ENCODE data around the gene MTCH1. TPM values are rescaled to one million over a fixed set of nuclear protein-coding genes. Genes with fewer than 3 reads are reported as not detected.
"Not testable (repeated sequence)": the region's sequence is repeated elsewhere in the genome, so short reads cannot be mapped to it uniquely, and the experiment has no call there.

MTCH1 gene
- total RNA-seq, 4 donors from 2014 or later: 185 to 242 (median 199) TPM

- H3K9me3 ChIP-seq: no peaks in the 10 kb centered on the region
- H3K27me3 ChIP-seq: no peaks in the 10 kb centered on the region
- no peak for TF ChIP-seq POLR2AphosphoS5 (IDR thresholded peaks at IDR 0.05)
- TF ChIP-seq CTCF (IDR thresholded peaks at IDR 0.05): no peak
- TF ChIP-seq EP300 (IDR thresholded peaks at IDR 0.05): no peak
- TF ChIP-seq POLR2A (IDR thresholded peaks at IDR 0.05): no peak
- H3K4me1 ChIP-seq: peaks cover 0 to 22% (median 3%) of the 10 kb centered on the region in 3 donors
- ATAC-seq: no peak
- WGBS, 2 donors (ENCODE audit: low coverage in 1 of 2): 100% methylated on average over 2 of the region's 4 CpGs
- H3K4me3 ChIP-seq: no peak overlapping the region
- H3K27ac ChIP-seq: no peak overlapping the region
- H3K36me3 ChIP-seq: no peaks in the 10 kb centered on the region
Observed at GRCh38 chr6:36999751-37000125, 13.7 kb upstream of the MTCH1 start.

- Histone ChIP-seq H3K36me3 (no peaks in the 10 kb centered on the region), H3K4me1 (peaks cover 0 to 22% (median 3%) of the 10 kb centered on the region in 3 donors), H3K9me3 (no peaks in the 10 kb centered on the region), H3K27me3 (no peaks in the 10 kb centered on the region), H3K27ac (peak overlapping the region; percentile 32 to 85 (median 74)), H3K4me3 (no peak overlapping the region)
- no peak for TF ChIP-seq POLR2AphosphoS5 (IDR thresholded peaks at IDR 0.05)
- TF ChIP-seq CTCF (IDR thresholded peaks at IDR 0.05): no peak
- no peak for TF ChIP-seq POLR2A (IDR thresholded peaks at IDR 0.05)
- TF ChIP-seq EP300 (IDR thresholded peaks at IDR 0.05): no peak
- WGBS, 2 donors (ENCODE audit: low coverage in 1 of 2): 71 to 86% methylated on average over 6 to 7 of the region's 15 CpGs
- ATAC-seq: no peak
Observed at GRCh38 chr6:36999061-36999750, 13.2 kb upstream of the MTCH1 start.

GRCh38 chr6:36998723-36999038, 12.7 kb upstream of the MTCH1 start:
- Histone ChIP-seq H3K36me3 (no peaks in the 10 kb centered on the region), H3K27ac (peak overlapping the region; percentile 32 to 85 (median 74)), H3K27me3 (no peaks in the 10 kb centered on the region)

GRCh38 chr6:36997811-36998722, 12.1 kb upstream of the MTCH1 start:
- TF ChIP-seq EP300 (IDR thresholded peaks at IDR 0.05): no peak
- no peak for TF ChIP-seq CTCF (IDR thresholded peaks at IDR 0.05)
- TF ChIP-seq POLR2AphosphoS5 (IDR thresholded peaks at IDR 0.05): peak; percentile 15
- no peak for TF ChIP-seq POLR2A (IDR thresholded peaks at IDR 0.05)
- Histone ChIP-seq H3K4me3 (no peak overlapping the region), H3K36me3 (no peaks in the 10 kb centered on the region), H3K4me1 (peaks cover 0 to 22% (median 3%) of the 10 kb centered on the region in 3 donors), H3K27me3 (no peaks in the 10 kb centered on the region), H3K9me3 (no peaks in the 10 kb centered on the region), H3K27ac (peak overlapping the region; percentile 32 to 85 (median 74))
- 65% methylated on average over 12 of the region's 18 CpGs; no CpG with 5 or more reads in 1 of the 2 donors for WGBS, 2 donors (ENCODE audit: low coverage in 1 of 2)
- peak; percentile 85 for ATAC-seq

More at GRCh38 chr6:36998723-36999038, 12.7 kb upstream of the MTCH1 start:
- WGBS, 2 donors (ENCODE audit: low coverage in 1 of 2): 90 to 100% methylated on average over 2 to 3 of the region's 8 CpGs
- H3K9me3 ChIP-seq: no peaks in the 10 kb centered on the region
- H3K4me1 ChIP-seq: peaks cover 0 to 22% (median 3%) of the 10 kb centered on the region in 3 donors
- H3K4me3 ChIP-seq: no peak overlapping the region
- TF ChIP-seq CTCF (IDR thresholded peaks at IDR 0.05) (no peak), EP300 (IDR thresholded peaks at IDR 0.05) (no peak), POLR2A (IDR thresholded peaks at IDR 0.05) (no peak), POLR2AphosphoS5 (IDR thresholded peaks at IDR 0.05) (no peak)
- peak; percentile 21 for ATAC-seq

GRCh38 chr6:36990401-36990800, 4.4 kb upstream of the MTCH1 start:
- not testable (repeated sequence) for H3K9me3 ChIP-seq, H3K4me3 ChIP-seq, H3K27ac ChIP-seq, H3K27me3 ChIP-seq, ATAC-seq, H3K36me3 ChIP-seq
- peaks cover 0 to 12% (median 0%) of the 10 kb centered on the region in 3 donors for H3K4me1 ChIP-seq
- WGBS, 2 donors (ENCODE audit: low coverage in 1 of 2): 69 to 86% methylated on average over 2 of the region's 2 CpGs
